ENCODE measurements around the gene N4BP3. TPM values are rescaled to one million over a fixed set of nuclear protein-coding genes. Genes with fewer than 3 reads are reported as not detected.

Gene N4BP3
- 40.3 to 46.2 TPM (median 41.6 TPM) in 3 replicates for total RNA-seq (2021)
- Bru-seq, nascent RNA: percentile 82 among the genes with signal in this experiment
- long read RNA-seq, experiment 1, full-length matches to known transcripts: 114 of 222 reads
- long read RNA-seq, experiment 1, partial matches to known transcripts: 54 of 222 reads
- long read RNA-seq, experiment 1, other reads (novel, unspliced or antisense): 54 of 222 reads
- long read RNA-seq, experiment 2, full-length matches to known transcripts: 11 of 79 reads
- long read RNA-seq, experiment 2, partial matches to known transcripts: 12 of 79 reads
- long read RNA-seq, experiment 2, other reads (novel, unspliced or antisense): 56 of 79 reads
- long read RNA-seq, experiment 3, full-length matches to known transcripts: 1 of 1 reads
- long read RNA-seq, experiment 3, partial matches to known transcripts: 0 of 1 reads
- long read RNA-seq, experiment 3, other reads (novel, unspliced or antisense): 0 of 1 reads

GRCh38 chr5:178113141-178113787, at the start of gene N4BP3:
Gene N4BP3, plus strand, starts transcription at chr5:178113532. Its CDS starts 6,052 bp downstream, at chr5:178119584.
- no peaks in the 10 kb centered on the region for H3K36me3 Mint-ChIP-seq
- H3K4me1 Mint-ChIP-seq: peaks cover 42% of the 10 kb centered on the region
- H3K9me3 Mint-ChIP-seq: peaks cover 5% of the 10 kb centered on the region; the same call in 1 of the 2 replicates
- ChIA-PET POLR2A (interaction anchor here (0.6 to 6.0 kb wide), 5 partner anchors 12 to 400 kb away, joined by 3 to 60 read pairs (median 3); no protein-coding TSS in a partner anchor), CTCF (interaction anchor here (2.8 to 8.9 kb wide), 2 partner anchors 11 to 37 kb away, joined by 15 to 138 read pairs; no protein-coding TSS in a partner anchor)
- DNase-seq (ENCODE audit: low spot score) (peak; percentile 86), ATAC-seq (peak; percentile 57)
- peak within 1 kb of the TSS; percentile 99 for H3K4me3 Mint-ChIP-seq
- H3K27ac Mint-ChIP-seq: peak within 1 kb of the TSS; percentile 98
- H3K27me3 Mint-ChIP-seq (ENCODE audit: low read depth): no peaks in the 10 kb centered on the region
- TF ChIP-seq RELA (CRISPR knock-in tag; IDR thresholded peaks at IDR 0.05; ENCODE audit: borderline replicate concordance) (peak; percentile 41; the same call in 1 of the 2 replicates), MYBL2 (CRISPR knock-in tag; IDR thresholded peaks at IDR 0.05) (no peak), ZNF263 (CRISPR knock-in tag; IDR thresholded peaks at IDR 0.05; ENCODE audit: low read depth) (peak; percentile 35; the same call in 1 of the 2 replicates), TP53 (CRISPR knock-in tag; IDR thresholded peaks at IDR 0.05) (0 out of 2 replicates have a peak, but pooled peaks have one; percentile 1), ZNF416 (CRISPR knock-in tag; IDR thresholded peaks at IDR 0.05) (no peak), ZNF219 (CRISPR knock-in tag; IDR thresholded peaks at IDR 0.05; ENCODE audit: borderline replicate concordance) (peak; percentile 67; the same call in 1 of the 2 replicates), ERG (CRISPR knock-in tag; IDR thresholded peaks at IDR 0.05) (no peak), FOXP4 (CRISPR knock-in tag; IDR thresholded peaks at IDR 0.05) (peak; percentile 26; the same call in 1 of the 2 replicates), ZNF138 (CRISPR knock-in tag; conservative IDR thresholded peaks at IDR 0.05) (no peak), ZNF317 (CRISPR knock-in tag; IDR thresholded peaks at IDR 0.05; ENCODE audit: borderline replicate concordance, low read depth) (no peak), HMGXB4 (CRISPR knock-in tag; IDR thresholded peaks at IDR 0.05) (peak; percentile 56; the same call in 1 of the 2 replicates), EMX1 (CRISPR knock-in tag; IDR thresholded peaks at IDR 0.05) (no peak), PREB (CRISPR knock-in tag; IDR thresholded peaks at IDR 0.05; ENCODE audit: borderline replicate concordance) (no peak), E2F5 (CRISPR knock-in tag; IDR thresholded peaks at IDR 0.05) (peak; percentile 55; the same call in 1 of the 2 replicates), FOXP1 (CRISPR knock-in tag; IDR thresholded peaks at IDR 0.05; ENCODE audit: borderline replicate concordance) (no peak), USF1 (CRISPR knock-in tag; IDR thresholded peaks at IDR 0.05) (no peak), CTCF (IDR thresholded peaks at IDR 0.05) (no peak), JAZF1 (CRISPR knock-in tag; IDR thresholded peaks at IDR 0.05) (no peak), STAT6 (CRISPR knock-in tag; conservative IDR thresholded peaks at IDR 0.05; ENCODE audit: low read depth) (no peak), NR2C2 (CRISPR knock-in tag; IDR thresholded peaks at IDR 0.05) (no peak), KAT7 (CRISPR knock-in tag; IDR thresholded peaks at IDR 0.05; ENCODE audit: borderline replicate concordance) (peak; percentile 72; the same call in 1 of the 2 replicates), SP1 (CRISPR knock-in tag; conservative IDR thresholded peaks at IDR 0.05) (peak; percentile 74; the same call in 1 of the 2 replicates)

All from WTC11 (cell line).